Measurements from ENCODE around the gene HES7. TPM values are rescaled to one million over a fixed set of nuclear protein-coding genes. Genes with fewer than 3 reads are reported as not detected.

Gene HES7
- total and polyA plus RNA-seq, 9 of the 15 experiments (the other 6 are each of a cell fraction or from before 2014, with no cell fraction given) = 0.03 to 1.7 (median 0.14) TPM; not detected in 1

GRCh38 chr17:8153525-8153956 lies 29.6 kb upstream of the HES7 start (continued):
- TF ChIP-seq, protein P1, sequence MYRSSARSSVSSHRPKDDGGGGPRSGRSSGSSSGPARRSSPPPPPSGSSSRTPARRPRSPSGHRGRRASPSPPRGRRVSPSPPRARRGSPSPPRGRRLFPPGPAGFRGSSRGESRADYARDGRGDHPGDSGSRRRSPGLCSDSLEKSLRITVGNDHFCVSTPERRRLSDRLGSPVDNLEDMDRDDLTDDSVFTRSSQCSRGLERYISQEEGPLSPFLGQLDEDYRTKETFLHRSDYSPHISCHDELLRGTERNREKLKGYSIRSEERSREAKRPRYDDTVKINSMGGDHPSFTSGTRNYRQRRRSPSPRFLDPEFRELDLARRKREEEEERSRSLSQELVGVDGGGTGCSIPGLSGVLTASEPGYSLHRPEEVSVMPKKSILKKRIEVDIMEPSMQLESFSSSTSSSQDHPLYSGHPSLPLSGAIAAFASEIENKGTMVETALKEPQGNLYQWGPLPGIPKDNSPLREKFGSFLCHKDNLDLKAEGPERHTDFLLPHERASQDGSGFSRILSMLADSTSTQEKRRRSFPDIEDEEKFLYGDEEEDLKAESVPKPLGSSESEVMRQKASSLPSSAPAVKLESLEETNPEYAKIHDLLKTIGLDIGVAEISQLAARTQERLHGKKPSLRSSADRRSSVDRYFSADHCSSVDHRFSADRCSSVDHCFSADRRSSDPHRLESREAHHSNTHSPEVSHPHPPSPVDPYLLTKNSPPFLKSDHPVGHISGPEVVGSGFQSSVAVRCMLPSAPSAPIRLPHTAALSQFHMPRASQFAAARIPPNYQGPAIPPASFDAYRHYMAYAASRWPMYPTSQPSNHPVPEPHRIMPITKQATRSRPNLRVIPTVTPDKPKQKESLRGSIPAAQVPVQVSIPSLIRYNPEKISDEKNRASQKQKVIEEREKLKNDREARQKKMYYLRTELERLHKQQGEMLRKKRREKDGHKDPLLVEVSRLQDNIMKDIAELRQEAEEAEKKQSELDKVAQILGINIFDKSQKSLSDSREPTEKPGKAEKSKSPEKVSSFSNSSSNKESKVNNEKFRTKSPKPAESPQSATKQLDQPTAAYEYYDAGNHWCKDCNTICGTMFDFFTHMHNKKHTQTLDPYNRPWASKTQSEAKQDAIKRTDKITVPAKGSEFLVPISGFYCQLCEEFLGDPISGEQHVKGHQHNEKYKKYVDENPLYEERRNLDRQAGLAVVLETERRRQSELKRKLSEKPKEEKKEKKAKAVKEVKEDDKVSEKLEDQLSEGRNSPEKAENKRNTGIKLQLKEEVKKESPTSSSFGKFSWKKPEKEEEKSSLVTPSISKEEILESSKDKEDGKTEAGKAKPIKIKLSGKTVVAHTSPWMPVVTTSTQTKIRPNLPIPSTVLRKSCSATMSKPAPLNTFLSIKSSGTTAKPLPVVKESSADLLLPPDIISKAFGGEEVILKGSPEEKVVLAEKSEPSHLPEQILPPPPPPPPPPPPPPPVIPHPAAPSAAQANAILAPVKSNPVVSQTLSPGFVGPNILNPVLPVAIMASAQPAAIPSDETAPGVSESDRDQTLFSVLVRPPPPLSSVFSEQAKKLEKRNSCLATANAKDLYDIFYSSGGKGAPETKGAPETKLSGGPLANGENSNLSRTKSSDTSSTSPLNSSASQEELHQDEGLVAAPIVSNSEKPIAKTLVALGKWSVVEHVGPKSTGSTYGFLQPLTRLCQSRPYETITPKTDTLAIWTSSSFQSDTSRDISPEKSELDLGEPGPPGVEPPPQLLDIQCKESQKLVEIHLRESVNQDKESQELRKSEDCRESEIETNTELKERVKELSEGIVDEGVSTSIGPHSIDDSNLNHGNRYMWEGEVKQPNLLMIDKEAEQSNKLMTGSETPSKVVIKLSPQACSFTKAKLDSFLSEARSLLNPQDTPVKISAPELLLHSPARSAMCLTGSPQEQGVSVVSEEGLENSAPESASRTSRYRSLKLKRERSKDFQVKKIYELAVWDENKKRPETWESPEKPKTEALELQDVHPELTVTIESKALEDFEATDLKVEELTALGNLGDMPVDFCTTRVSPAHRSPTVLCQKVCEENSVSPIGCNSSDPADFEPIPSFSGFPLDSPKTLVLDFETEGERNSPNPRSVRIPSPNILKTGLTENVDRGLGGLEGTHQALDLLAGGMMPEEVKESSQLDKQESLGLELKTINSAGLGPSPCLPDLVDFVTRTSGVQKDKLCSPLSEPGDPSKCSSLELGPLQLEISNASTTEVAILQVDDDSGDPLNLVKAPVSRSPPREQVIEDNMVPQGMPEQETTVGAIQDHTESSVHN (IDR thresholded peaks at IDR 0.05; ENCODE audit: borderline replicate concordance in 1 of 2, low read depth in 1 of 2) = peak in 1 of 2 experiments; percentile 16; a peak in 1 of 4 replicates
- TF ChIP-seq ZFX (CRISPR knock-in tag; IDR thresholded peaks at IDR 0.05) (0 out of 2 replicates have a peak, but pooled peaks have one; percentile 20), KDM5B (IDR thresholded peaks at IDR 0.05; ENCODE audit: insufficient replicate concordance, low read depth, low read length) (peak; percentile 31), SOX6 (IDR thresholded peaks at IDR 0.05) (peak; percentile 22; the same call in 1 of the 2 replicates)

Measured in K562 (cell line).